MCF 10A (cell line): ENCODE results near the gene FXYD6. TPM values are rescaled to one million over a fixed set of nuclear protein-coding genes. Genes with fewer than 3 reads are reported as not detected.

Experiments
- BruUV-seq: library from RNA; stranded (reverse); fragments of 400-500 nt; replicated peaks from 2 replicates; lab custom pipeline; 2021; lab: Mats Ljungman, UMichigan
- CTCF ChIA-PET: fragments of 300-600 bp; sonication (Branson Sonifier 250); formaldehyde crosslinking; extraction: SDS; loops from one replicate; lab custom pipeline; 2021; ENCODE audit warnings: antibody characterized with exemption, inconsistent platforms; lab: Yijun Ruan, JAX
- POLR2A ChIA-PET: fragments of 300-600, 350-650 bp; sonication (Branson Sonifier 250); formaldehyde crosslinking; extraction: SDS; loops from one replicate; lab custom pipeline; 2020; ENCODE audit warnings: antibody characterized with exemption, inconsistent platforms; lab: Yijun Ruan, JAX
- DNase-seq: peaks from one replicate; pipeline ENCODE4 v3.0.0-alpha.2; 2018; ENCODE audit not compliant: unreplicated experiment
- H3K27ac Mint-ChIP-seq: one replicate; pipeline ENCODE4 v1.8.0; 2022; ENCODE audit warnings: mild to moderate bottlenecking, low read depth, mixed read lengths; ENCODE audit not compliant: unreplicated experiment
- H3K27me3 Mint-ChIP-seq: one replicate; pipeline ENCODE4 v1.8.0; 2022; ENCODE audit warnings: mixed read lengths; ENCODE audit not compliant: insufficient read depth, unreplicated experiment
- H3K36me3 Mint-ChIP-seq: one replicate; pipeline ENCODE4 v1.8.0; 2022; ENCODE audit warnings: mild to moderate bottlenecking, moderate library complexity, mixed read lengths; ENCODE audit not compliant: insufficient read depth, unreplicated experiment
- H3K4me1 Mint-ChIP-seq: one replicate; pipeline ENCODE4 v1.8.0; 2022; ENCODE audit warnings: mixed read lengths; ENCODE audit not compliant: insufficient read depth, unreplicated experiment
- H3K4me3 Mint-ChIP-seq: one replicate; pipeline ENCODE4 v1.8.0; 2022; ENCODE audit warnings: mild to moderate bottlenecking, moderate library complexity, mixed read lengths; ENCODE audit not compliant: unreplicated experiment
- H3K9me3 Mint-ChIP-seq: one replicate; pipeline ENCODE4 v1.8.0; 2022; ENCODE audit warnings: mixed read lengths; ENCODE audit not compliant: unreplicated experiment
- CTCF ChIP-seq: fragments of 200-600 bp; IDR thresholded peaks from one replicate; pipeline ENCODE4 v1.8.0; 2022; ENCODE audit warnings: antibody characterized with exemption, mild to moderate bottlenecking; ENCODE audit not compliant: unreplicated experiment
- intact Hi-C: fragments of 100-400 bp; cut with micrococcal nuclease; formaldehyde crosslinking; loops from 2 replicates; pipeline ENCODE4 v1.14.1; 2022
- total RNA-seq: library from RNA; stranded (reverse); gene quantifications from 2 replicates; pipeline ENCODE4 v1.2.3, GENCODE V29; 2022

The FXYD6 gene
- total RNA-seq, 1 experiment from 2014 or later = not detected

- TF ChIP-seq CTCF = no peak
- Mint-ChIP-seq H3K9me3 (no peaks in the 10 kb centered on the region), H3K27me3 (peaks cover under 1% of the 10 kb centered on the region), H3K36me3 (no peaks in the 10 kb centered on the region), H3K4me3 (no peak within 1 kb of the TSS), H3K27ac (peak within 1 kb of the TSS; percentile 69), H3K4me1 (peaks cover 12% of the 10 kb centered on the region)
- CTCF ChIA-PET = interaction anchor here (0.6 to 4.3 kb wide), 9 partner anchors 9 to 585 kb away, joined by 3 to 31 read pairs (median 6); no protein-coding TSS in a partner anchor
- DNase-seq = no peak
- no TSS peak for BruUV-seq
- POLR2A ChIA-PET = no interaction called here
- intact Hi-C loops = no loop called here
These were observed 51.6 kb downstream of the FXYD6 start, which contains the start of gene FXYD2 for GRCh38 chr11:117824571-117825537. FXYD2 (minus strand) TSS chr11:117824744; CDS start chr11:117824678, 66 bp downstream.

GRCh38 chr11:117823946-117824420 lies 52.5 kb downstream of the FXYD6 start:
- ChIA-PET POLR2A (no interaction called here), CTCF (interaction anchor here (1.2 to 4.3 kb wide), 8 partner anchors 8 to 398 kb away, joined by 4 to 31 read pairs (median 8); no protein-coding TSS in a partner anchor)
- peaks cover 12% of the 10 kb centered on the region for H3K4me1 Mint-ChIP-seq
- BruUV-seq = no TSS peak
- TF ChIP-seq CTCF = no peak
- H3K27ac Mint-ChIP-seq = peak overlapping the region; percentile 69
- H3K9me3 Mint-ChIP-seq = no peaks in the 10 kb centered on the region
- no peaks in the 10 kb centered on the region for H3K36me3 Mint-ChIP-seq
- H3K4me3 Mint-ChIP-seq = no peak overlapping the region
- no peaks in the 10 kb centered on the region for H3K27me3 Mint-ChIP-seq
- intact Hi-C loops = no loop called here
- DNase-seq = no peak

GRCh38 chr11:117823294-117823945 lies 53.0 kb downstream of the FXYD6 start:
- H3K4me3 Mint-ChIP-seq = no peak overlapping the region
- H3K36me3 Mint-ChIP-seq = no peaks in the 10 kb centered on the region
- ChIA-PET CTCF (interaction anchor here (0.6 to 4.3 kb wide), 12 partner anchors 8 to 398 kb away, joined by 3 to 31 read pairs (median 4); no protein-coding TSS in a partner anchor), POLR2A (no interaction called here)
- H3K4me1 Mint-ChIP-seq = peaks cover 9% of the 10 kb centered on the region
- no peaks in the 10 kb centered on the region for H3K9me3 Mint-ChIP-seq
- TF ChIP-seq CTCF = no peak
- no peak for DNase-seq
- no TSS peak for BruUV-seq
- intact Hi-C loops = no loop called here
- no peak overlapping the region for H3K27ac Mint-ChIP-seq
- no peaks in the 10 kb centered on the region for H3K27me3 Mint-ChIP-seq
